ENCODE data around the gene AADAT.
A peak's percentile ranks its signal among the peaks of the same experiment; 100 is the strongest.
"Not testable (repeated sequence)": the region's sequence is repeated elsewhere in the genome, so short reads cannot be mapped to it uniquely, and the experiment has no call there.

AADAT gene

DNA sequence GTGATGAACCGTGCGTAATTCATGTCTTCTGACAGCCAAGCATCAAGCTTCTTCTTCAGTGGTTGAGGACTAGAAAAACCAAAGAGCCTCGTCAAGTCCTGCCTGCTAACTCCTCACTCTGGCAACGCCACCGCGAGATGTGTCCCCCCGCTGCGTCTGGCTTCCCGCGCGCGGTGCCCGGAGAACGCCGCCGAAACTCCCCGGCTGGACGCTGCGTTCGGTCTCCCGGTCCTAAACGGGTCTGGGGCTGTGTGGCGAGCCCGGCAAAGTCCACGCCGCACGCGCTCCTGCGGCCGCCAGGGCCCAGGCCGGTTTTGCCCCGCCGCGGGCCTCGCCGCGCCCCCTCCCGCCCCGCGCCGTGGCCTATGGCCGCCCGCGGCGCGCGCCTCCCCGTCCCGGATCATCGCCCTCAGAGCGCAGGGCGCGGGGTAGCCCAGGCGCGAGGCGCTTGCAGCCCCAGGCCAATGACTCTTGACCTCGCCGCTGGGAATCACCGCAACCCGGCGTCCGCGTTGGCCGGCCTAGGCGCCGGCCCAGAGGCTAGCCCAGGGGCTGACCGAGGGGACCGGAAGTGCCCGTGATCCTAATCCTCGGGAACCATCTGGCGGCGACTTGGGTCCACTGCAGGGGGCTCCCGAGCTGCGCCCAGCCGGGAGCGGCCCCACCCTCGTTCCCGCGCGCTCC is at the start of gene AADAT:
TSS of gene AADAT (minus strand) at position 289 of the 684 bp plus-strand sequence. CDS start at position 23, 266 bp downstream.
- peak; percentile 38 for DNase-seq

DNA sequence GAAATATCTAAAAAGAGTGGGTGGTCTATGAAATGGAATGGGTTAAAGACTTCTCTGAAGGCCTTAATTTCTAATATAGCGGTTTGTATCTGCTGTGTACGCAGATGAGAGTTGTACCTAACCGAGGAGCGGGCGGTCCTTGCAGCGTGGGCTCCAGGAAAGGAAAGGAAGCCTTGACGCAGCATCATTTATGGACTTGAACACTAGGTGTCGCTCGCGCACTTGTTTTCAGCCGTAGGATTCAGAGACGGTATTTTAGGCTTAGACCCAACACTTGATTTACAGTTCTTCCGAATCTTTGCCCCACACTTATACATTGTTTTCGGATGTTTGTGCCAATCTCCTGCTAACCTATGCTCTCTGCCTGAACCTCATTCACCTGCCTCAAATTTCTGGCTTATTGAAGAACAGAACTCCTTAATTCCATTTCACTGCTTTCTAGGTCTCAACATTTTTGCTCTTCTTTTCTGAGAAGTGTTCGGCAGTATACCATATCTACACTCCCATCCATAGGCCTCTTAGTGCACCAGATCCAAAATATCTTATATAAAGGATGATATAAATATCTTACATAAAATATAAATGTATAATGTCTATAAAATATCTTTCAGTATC is 48.9 kb upstream of the AADAT start:
- no peak for DNase-seq

DNA sequence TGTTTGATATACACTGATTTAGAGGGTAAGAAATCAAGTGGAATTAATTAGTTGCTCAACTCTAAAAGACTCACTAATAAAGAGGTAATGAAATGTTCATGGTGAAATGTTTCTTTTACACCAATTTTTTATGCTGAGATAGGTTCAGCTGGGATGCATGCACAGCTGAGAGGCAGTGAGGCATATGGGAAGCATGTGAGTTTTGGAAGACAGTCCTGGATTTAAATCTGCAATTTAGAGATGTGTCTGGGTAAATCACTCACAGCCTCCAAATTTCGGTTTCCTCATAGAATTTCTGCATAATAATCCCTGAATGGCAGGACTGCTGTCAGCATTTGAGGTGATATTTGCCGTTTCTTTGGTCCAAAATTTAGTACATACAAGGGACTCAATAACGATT is 48.2 kb upstream of the AADAT start:
- DNase-seq, result no peak

DNA sequence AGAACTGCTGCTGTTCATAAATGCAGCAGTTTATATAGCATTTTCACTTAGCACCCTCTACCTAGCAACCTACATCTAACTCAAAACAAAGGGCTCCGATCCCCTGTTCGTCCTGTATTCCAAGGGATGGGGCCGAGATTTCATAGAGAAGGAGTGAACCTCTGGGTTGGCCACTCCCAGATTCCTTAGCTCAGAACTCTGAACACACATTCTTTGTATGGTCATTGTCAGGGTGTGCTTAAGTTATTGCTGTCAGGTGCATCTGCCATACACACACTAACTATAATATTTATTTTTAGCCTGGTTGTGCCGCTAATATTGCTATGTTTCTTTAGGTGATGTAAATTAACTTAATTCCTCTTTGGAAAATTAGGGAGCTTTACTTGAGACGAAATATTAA is 47.7 kb upstream of the AADAT start:
- DNase-seq, result no peak

DNA sequence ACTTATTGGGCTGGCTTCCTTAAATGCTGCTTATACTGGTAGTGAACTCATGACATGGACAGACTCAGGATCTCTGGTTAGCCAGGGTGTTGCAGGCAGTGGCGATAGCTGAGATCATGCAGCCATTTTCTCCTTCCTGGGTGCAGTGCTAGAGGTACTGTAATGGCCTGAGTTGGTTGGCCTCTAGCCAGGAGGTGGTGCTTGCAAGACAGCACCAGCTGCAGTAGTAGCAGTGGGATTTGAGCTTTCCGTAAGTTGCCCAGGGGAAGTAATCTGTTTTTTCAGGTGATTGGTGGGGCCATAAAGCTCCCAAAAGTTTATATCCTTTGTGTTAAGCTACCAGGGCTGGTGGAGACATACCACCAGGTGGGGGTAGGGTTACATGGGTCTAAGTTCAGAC is 45.1 kb upstream of the AADAT start:
- DNase-seq, result no peak

DNA sequence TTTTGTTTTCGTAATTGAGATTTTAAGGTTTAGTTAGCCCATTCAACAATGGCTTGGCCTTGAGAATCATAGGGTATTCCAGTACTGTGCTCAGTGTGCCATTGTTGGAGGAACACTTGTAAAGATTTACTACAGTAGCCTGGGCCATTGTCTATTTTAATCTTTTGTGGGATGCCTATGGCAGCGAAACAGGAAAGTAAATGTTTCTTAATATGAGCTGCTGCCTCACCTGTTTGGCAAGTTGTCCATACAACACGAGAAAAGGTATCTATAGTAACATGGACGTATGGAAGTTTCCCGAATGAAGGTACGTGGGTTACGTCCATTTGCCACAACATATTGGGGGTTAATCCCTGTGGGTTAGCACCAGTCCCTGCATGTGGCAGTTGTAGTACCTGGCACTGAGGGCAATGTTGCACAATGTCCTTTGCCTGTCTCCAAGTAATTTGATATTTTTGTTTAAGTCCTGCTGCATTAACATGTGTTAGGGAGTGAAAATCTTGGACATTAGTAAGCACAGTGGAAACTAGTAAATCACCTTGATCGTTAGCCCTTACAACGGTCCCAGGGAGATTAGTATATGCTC is 38.6 kb upstream of the AADAT start:
- no peak for DNase-seq

DNA sequence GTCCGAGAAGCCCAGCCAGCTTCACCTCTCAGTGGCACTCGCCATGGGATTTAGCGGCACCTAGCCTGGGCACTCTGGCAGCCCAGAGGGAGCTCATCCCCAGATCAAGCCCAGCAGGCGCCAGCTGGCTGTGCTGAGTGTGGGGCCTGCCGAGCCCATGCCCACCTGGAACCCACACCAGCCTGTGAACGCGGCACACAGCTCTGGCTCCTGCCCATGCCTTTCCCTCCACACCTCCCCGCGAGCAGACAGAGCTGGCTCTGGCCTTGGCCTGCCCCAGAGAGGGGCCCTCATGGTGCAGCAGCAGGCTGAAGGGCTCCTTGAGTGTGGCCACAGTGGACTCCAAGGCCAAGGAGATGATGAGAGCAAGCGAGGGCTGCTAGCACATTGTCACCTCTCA is 38.0 kb upstream of the AADAT start:
- no peak for DNase-seq

DNA sequence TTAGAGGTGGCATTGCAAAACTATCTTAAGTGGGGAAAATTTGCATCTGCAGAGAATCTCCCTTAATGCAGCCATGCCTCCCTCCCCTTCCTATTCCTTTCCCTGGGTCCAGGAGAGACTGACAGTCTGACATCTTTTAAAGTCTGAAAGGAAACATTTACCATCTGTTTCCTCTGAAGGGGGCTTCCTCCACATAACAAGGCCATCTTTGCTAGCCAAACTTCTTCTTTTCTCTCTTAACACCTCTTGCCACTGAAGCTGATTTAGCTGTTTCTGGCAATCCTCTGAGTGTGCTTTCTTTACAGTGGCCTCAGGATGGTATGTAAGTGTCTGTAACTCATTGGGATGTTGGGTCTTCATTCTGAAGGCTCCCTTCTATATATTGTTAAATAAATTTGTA is 34.6 kb upstream of the AADAT start:
- DNase-seq, result no peak

DNA sequence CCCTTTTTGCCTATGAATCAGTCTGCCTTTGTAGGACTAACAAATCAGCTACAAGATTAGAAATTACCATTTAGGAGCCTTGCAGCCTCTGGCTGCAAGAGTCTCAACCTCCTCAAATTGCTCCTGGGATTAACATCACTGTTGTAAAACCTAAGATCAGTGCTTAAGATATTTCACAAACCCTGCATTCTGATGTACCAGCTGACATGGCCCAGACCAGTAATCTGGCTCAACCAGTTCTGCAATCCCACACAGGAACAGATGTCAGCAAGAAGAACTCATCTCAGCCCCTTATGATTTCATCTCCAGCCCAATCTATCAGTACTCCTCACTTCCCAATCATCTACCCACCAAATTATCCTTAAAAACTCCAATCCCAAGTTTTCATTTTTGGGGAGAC is 32.5 kb upstream of the AADAT start:
- DNase-seq, result no peak

DNA sequence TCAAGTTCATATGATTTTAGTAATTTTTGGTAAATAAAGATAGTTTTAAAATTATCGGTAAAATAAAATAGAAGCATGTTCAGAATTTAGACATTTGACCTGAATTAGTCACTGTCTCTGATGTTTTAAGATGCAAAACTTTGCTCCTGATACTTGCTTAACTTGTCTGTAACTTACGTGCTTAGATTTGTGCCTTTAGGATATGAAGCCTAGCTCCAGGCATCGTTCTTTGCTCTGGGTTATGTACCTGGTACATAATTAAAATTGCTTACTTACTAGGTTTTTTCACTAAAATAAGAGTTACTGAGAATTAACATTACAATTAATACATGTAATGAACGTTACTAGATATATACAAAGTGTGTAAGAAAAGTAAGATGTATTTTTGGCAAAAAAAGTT is 24.9 kb upstream of the AADAT start:
- DNase-seq, result no peak

DNA sequence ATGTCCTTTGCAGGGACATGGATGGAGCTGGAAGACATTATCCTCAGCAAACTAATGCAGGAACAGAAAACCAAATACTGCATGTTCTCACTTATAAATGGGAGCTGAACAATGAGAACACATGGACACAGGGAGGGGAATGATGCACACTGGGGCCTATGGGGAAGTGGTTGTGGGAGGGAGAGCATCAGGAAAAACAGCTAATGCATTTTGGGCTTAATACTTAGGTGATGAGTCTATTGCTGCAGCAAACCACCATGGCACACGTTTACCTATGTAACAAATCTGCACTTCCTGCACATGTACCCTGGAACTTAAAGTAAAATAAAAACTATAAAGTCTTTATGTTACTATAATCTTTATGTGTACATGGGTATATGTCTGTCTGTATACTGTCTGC is 24.4 kb upstream of the AADAT start:
- not testable (repeated sequence) for DNase-seq

DNA sequence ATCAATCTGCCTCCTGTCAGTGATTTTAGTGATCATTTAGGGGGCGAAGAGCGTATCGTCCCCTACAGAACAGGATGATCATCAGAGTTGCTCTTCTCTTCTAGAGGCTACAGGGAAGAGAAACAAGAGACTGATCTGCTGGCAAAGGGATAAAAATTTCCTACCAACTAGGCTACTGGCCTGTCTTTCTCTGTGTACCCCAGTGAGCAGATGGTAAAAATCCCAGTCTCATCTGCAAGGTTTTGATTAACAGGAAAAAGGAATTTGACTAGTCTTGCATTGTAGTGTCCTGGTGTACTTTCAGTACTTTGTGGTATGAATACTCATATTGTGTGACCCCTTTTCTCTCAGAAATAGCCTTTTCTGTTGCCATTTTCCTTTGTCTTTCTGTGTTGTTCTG is 21.8 kb upstream of the AADAT start:
- no peak for DNase-seq

DNA sequence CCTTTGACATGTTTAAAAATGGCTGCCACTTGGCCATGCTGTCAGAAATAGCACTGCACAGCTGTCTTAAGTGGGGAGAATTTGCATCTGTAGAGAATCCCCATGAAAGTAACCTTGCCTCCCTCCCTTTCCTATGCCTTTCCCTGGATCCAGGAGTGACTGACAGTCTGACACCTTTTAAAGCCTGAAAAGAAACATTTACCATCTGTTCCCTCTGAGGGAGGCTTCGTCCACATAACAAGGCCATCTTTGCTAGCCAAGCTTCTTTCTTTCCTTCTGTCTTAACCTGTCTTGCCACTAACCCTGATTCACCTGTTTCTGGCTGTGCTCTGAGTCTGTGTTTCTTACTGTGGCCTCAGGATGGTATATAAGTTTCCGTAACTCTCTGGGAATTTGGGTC is 21.3 kb upstream of the AADAT start:
- DNase-seq, result no peak

DNA sequence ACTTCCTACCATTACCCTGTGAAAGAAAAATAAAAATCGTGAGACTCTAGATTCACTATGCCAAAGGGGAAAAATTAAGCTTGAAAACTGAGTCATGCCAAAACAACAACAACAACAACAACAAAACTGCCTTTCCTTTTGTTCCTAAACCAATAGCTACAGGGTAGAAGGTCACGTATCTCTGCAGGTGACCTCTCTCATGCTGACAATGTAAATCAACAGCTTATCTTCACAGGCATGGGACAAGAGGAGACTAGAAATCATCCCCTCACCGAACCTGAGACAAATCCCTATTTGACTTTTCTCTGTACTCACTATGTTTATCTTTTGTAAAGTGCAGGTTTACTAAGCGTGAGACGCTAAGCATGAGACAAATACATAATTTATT is 20.5 kb upstream of the AADAT start:
- DNase-seq, result no peak

DNA sequence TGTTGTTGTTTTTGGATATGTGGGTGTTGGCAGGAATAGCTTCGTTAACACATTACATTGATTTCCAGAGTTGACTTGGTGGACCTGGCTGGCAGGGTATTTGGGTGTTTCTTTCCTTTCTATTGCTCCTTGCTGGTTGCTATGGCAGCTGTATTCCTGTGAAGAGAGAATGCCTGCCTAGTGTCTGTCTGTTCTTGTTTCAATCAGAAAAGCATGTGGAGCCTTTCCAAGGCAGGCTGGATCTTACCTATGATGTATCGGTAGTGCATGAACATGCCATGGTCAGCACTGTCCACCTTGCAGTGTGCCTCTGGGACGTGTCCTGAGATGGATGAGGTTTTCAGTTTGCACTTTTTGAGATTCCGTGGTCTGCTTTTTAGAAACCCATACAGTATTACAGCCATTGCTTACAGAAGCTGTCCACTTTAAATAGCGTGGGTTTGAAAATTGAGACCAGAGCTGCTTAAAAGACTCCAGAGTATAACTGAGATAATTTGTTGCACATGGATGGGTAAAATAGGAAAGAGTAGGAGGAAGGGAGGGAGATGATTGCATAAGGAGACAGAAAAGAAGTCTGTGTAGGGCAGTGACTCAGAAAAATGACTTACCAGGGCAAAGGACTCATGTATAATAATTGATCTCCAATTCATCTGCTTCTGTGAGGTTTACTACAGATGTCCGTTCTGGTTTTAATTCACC is 20.0 kb upstream of the AADAT start:
- DNase-seq, result no peak

DNA sequence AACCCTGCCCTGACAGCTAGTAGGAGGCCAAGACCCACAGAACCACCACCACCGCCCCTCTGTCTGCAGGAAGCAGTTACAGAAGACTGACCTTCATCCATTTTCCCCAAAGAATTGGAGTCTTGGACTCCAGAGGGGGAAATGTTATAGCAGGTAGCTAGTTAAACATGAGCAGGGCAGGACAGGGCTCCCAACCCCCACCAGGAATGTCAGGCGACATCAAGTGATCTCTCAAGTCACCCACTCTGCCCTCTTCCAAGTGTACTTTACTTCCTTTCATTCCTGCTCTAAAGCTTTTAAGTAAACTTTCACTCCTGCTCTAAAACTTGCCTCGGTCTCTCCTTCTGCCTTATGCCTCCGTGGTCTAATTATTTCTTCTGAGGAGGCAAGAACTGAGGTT is 17.1 kb upstream of the AADAT start:
- no peak for DNase-seq

DNA sequence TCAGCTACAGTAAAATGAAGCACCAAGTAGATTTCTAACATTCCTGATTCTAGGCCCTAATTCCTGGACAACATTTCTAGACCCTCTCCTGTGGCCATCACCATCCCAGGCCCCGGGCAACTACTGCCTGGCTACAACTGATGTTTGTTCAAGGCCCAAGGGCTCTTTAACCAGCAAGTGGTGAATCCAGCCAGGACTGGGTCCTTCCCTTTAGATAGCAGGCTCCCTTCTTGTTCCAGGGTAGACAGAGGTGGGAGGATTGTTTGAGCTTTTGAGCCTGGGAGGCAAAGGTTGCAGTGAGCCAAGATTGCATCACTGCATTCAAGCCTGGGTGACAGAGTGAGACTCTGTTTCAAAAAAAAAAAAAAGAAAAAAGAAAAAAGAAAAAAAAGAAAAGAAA is 12.7 kb upstream of the AADAT start:
- DNase-seq, result no peak

DNA sequence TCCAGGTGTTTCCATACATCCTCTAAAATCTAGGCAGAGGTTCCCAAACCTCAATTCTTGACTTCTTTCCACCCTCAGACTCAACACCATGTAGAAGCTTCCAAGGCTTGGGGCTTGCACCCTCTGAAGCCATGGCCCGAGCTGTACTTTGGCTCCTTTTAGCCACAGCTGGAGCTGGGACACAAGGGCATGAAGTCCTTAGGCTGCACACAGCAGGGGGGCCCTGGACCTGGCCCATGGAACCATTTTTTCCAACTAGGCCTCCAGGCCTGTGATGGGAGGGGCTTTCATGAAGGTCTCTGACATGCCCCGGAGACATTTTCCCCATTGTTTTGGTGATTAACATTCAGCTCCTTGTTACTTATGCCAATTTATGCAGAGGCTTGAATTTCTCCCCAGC is 8.4 kb upstream of the AADAT start:
- DNase-seq, result not testable (repeated sequence)

DNA sequence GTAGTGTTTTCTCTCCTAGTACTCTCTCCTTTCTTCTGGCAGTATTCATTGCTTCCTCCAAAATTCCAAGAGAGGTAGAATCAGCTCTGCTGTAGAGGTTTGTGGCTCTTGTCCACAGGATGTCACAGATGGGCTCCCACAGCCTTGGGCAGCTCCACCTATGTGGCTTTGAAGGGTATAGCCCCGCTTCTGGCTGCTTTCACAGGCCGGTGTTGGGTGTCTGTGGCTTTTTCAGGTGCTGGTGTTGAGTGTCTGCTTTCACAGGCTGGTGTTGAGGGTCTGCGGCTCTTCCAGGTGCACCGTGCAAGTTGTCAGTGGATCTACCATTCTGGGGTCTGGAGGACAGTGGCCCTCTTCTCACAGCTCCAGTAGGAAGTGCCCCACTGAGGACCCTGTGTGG is 7.9 kb upstream of the AADAT start:
- DNase-seq, result no peak

DNA sequence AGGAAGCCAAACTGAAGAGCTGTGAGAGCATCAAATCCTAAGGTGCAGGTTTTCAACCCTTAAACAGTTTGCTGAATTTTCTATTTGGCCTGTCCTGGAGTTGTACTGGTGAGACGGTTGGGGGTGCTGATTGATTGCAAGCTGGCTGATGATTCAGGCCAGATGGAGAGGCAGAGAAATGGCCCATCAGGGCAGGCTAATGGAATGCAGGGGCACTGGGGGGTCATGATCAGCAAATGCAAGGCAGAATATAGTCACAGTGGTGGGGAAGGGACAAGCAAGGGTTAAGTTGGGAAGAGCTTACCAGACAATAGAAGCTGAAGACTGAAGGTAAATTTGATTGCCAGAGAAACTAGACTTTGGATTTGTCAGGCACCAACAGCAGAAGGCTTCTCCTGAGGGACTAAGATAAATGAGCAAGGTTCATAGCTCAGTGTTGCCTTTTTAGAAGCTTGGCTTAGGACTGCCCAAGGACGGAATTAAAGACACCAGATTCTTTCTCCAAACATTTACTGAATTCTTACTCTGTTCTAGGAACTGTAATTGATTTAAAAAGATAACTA is 4.3 kb upstream of the AADAT start:
- DNase-seq, result no peak

DNA sequence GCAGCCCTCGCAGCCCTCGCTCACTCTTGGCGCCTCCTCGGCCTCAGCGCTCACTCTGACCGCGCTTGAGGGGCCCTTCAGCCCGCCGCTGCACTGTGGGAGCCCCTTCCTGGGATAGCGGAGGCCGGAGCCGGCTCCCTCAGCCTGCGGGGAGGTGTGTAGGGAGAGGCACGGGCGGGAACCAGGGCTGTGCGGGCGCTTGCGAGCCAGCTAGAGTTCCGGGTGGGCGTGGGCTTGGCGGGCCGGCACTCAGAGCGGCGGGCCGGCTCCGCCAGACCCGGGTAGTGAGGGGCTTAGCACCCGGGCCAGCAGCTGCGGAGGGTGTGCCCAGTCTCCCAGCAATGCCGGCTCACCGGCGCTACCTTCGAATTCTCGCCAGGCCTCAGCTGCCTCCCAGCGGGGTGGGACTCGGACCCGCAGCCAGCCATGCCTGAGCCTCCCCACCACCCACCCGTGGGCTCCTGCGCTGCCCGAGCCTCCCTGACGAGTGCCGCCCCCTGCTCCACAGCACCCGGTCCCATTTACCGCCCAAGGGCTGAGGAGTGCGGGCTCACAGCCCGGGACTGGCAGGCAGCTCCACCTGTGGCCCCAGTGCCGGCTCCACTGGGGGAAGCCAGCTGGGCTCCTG is 1.4 kb upstream of the AADAT start:
- DNase-seq, result no peak

DNA sequence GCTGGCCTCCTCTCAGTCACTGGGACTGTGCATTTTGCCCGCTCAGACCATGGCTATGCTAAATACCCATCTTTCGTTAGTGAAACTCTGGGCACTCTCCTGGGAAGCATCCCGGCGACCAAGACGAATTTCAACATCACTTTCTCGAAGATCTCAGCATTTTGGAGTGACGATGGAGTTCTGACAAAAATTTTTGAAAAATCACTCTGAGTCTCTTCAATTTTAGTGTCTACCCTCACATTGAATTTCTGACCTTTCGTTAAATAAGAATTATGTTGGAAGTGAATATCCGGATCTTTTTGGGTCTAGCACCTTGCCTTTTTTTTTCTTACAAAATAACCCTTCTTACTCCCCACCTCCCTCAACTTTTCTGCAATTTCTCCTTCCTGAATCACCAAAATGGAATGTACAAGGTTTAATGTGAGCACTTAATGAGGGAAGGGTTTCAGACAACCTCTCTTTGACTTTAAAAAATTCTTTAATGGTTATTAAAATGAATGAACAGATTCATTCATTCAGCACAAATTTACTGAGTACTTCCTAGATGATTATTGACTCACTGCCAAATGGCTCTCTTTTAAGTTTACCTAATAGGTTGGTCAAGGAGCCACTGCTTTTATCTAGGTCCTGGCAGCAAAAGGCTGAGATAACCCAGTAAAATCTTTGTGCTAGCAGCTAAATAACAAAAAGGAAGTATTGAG is 746 bp upstream of the AADAT start:
- no peak for DNase-seq

DNA sequence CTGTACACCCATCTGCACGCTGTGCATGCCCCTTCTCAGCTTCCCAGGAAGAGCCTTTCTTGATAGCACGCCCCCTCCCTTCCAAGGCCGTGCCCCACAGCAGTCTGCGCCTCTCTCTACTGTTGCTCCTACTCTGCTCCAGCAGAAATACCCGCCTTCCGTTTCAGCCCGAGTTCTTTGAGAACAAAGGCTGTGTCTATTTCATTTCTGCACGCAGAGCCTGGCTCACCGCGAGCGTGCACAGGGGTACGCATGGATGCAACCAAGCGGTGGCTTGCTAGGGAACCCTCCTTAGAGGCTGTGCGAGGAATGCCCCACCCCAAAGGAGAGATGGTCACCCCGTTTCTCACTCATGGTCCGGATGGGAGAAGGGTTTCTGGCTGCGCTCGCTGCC is 485 bp downstream of the AADAT start:
- peak; percentile 36 for DNase-seq

Data from NCI-H1105 (cell line).